ENCODE results near the gene LEUTX. TPM values are rescaled to one million over a fixed set of nuclear protein-coding genes. Genes with fewer than 3 reads are reported as not detected.

LEUTX gene
- polyA plus RNA-seq, 1 of the 3 experiments (the other 2 are of a cell fraction): not detected

DNA sequence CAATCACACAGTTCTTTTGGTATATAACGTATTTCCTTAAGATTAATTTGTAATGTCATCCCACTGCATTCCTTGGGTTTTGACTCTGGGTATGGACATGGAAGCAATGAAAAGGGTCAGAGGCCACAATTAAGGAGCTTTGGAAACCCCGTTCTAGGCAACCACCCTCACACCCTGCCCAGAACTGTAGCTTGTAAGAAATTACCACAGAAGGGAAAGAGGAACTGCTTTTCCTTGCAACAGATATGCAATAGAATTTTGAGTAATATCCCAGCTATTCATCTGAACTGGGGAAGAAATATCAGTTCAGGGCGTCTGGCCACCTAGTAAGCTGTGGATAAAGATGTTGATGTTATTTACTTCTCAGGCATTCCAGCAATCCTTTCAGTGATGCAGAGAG, 39.8 kb upstream of the LEUTX start:
- Histone ChIP-seq H3K4me2 (no peak overlapping the region), H4K20me1 (ENCODE audit: insufficient read depth) (no peaks in the 10 kb centered on the region), H3K27me3 (ENCODE audit: insufficient read depth) (peaks cover 6% of the 10 kb centered on the region; the same call in 1 of the 2 replicates), H3K4me1 (ENCODE audit: control insufficient read depth in 1 of 2, insufficient read depth in 2 of 2, low read depth in 1 of 2, low read length in 1 of 2) (no peaks in the 10 kb centered on the region), H3K9ac (no peak overlapping the region), H2AFZ (ENCODE audit: low read depth) (no peak overlapping the region), H3K9me3 (no peaks in the 10 kb centered on the region), H3K4me3 (ENCODE audit: low read depth in 2 of 2, low read length in 1 of 2) (no peak overlapping the region), H3K27ac (ENCODE audit: low read depth in 2 of 2, low read length in 1 of 2) (no peak overlapping the region), H3K9me2 (no peaks in the 10 kb centered on the region), H3F3A (replicated peaks; ENCODE audit: insufficient read depth) (no peaks in the 10 kb centered on the region), H3K79me2 (ENCODE audit: insufficient read depth) (no peaks in the 10 kb centered on the region), H3K36me3 (replicated peaks in 1 of 2; ENCODE audit: control insufficient read depth in 1 of 2, insufficient read depth in 2 of 2, low read length in 1 of 2) (no peaks in the 10 kb centered on the region)
- ChIA-PET POLR2A (no interaction called here), CTCF (no interaction called here)
- TF ChIP-seq GATA2 (CRISPR knock-in tag; IDR thresholded peaks at IDR 0.05): no peak
- TF ChIP-seq CHD2 (IDR thresholded peaks at IDR 0.05; ENCODE audit: low read length, partially characterized antibody): no peak
- no peak for TF ChIP-seq FOXJ3 (CRISPR knock-in tag; IDR thresholded peaks at IDR 0.05)
- TF ChIP-seq, protein P1, sequence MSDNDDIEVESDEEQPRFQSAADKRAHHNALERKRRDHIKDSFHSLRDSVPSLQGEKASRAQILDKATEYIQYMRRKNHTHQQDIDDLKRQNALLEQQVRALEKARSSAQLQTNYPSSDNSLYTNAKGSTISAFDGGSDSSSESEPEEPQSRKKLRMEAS (IDR thresholded peaks at IDR 0.05; ENCODE audit: low read depth): no peak
- no peak for TF ChIP-seq TCF12 (IDR thresholded peaks at IDR 0.05)
- no peak for TF ChIP-seq ELF1 (IDR thresholded peaks at IDR 0.05)
- TF ChIP-seq, protein P2, sequence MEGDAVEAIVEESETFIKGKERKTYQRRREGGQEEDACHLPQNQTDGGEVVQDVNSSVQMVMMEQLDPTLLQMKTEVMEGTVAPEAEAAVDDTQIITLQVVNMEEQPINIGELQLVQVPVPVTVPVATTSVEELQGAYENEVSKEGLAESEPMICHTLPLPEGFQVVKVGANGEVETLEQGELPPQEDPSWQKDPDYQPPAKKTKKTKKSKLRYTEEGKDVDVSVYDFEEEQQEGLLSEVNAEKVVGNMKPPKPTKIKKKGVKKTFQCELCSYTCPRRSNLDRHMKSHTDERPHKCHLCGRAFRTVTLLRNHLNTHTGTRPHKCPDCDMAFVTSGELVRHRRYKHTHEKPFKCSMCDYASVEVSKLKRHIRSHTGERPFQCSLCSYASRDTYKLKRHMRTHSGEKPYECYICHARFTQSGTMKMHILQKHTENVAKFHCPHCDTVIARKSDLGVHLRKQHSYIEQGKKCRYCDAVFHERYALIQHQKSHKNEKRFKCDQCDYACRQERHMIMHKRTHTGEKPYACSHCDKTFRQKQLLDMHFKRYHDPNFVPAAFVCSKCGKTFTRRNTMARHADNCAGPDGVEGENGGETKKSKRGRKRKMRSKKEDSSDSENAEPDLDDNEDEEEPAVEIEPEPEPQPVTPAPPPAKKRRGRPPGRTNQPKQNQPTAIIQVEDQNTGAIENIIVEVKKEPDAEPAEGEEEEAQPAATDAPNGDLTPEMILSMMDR (IDR thresholded peaks at IDR 0.05): no peak
- no peak for TF ChIP-seq USF1 (IDR thresholded peaks at IDR 0.05; ENCODE audit: borderline replicate concordance, low read depth)
- TF ChIP-seq YY1 (IDR thresholded peaks at IDR 0.05; ENCODE audit: low read depth): no peak
- TF ChIP-seq, protein P3, sequence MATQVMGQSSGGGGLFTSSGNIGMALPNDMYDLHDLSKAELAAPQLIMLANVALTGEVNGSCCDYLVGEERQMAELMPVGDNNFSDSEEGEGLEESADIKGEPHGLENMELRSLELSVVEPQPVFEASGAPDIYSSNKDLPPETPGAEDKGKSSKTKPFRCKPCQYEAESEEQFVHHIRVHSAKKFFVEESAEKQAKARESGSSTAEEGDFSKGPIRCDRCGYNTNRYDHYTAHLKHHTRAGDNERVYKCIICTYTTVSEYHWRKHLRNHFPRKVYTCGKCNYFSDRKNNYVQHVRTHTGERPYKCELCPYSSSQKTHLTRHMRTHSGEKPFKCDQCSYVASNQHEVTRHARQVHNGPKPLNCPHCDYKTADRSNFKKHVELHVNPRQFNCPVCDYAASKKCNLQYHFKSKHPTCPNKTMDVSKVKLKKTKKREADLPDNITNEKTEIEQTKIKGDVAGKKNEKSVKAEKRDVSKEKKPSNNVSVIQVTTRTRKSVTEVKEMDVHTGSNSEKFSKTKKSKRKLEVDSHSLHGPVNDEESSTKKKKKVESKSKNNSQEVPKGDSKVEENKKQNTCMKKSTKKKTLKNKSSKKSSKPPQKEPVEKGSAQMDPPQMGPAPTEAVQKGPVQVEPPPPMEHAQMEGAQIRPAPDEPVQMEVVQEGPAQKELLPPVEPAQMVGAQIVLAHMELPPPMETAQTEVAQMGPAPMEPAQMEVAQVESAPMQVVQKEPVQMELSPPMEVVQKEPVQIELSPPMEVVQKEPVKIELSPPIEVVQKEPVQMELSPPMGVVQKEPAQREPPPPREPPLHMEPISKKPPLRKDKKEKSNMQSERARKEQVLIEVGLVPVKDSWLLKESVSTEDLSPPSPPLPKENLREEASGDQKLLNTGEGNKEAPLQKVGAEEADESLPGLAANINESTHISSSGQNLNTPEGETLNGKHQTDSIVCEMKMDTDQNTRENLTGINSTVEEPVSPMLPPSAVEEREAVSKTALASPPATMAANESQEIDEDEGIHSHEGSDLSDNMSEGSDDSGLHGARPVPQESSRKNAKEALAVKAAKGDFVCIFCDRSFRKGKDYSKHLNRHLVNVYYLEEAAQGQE (IDR thresholded peaks at IDR 0.05; ENCODE audit: low read depth, low read length): no peak
- no peak for TF ChIP-seq NFIC (IDR thresholded peaks at IDR 0.05; ENCODE audit: borderline replicate concordance)
- TF ChIP-seq RFX5 (IDR thresholded peaks at IDR 0.05; ENCODE audit: low read length): no peak
- TF ChIP-seq, protein P4, sequence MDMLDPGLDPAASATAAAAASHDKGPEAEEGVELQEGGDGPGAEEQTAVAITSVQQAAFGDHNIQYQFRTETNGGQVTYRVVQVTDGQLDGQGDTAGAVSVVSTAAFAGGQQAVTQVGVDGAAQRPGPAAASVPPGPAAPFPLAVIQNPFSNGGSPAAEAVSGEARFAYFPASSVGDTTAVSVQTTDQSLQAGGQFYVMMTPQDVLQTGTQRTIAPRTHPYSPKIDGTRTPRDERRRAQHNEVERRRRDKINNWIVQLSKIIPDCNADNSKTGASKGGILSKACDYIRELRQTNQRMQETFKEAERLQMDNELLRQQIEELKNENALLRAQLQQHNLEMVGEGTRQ (IDR thresholded peaks at IDR 0.05; ENCODE audit: borderline replicate concordance, low read depth, low read length): no peak
- no peak for DNase-seq
- 4% methylated on average over 3 of the region's 3 CpGs for WGBS (ENCODE audit: low lambda C conversion rate)
